ENCODE results near the gene PTPN1. TPM values are rescaled to one million over a fixed set of nuclear protein-coding genes. Genes with fewer than 3 reads are reported as not detected.
A peak's percentile ranks its signal among the peaks of the same experiment; 100 is the strongest.

PTPN1 gene
- total RNA-seq, 1 experiment from 2014 or later: 30.8 TPM

DNA sequence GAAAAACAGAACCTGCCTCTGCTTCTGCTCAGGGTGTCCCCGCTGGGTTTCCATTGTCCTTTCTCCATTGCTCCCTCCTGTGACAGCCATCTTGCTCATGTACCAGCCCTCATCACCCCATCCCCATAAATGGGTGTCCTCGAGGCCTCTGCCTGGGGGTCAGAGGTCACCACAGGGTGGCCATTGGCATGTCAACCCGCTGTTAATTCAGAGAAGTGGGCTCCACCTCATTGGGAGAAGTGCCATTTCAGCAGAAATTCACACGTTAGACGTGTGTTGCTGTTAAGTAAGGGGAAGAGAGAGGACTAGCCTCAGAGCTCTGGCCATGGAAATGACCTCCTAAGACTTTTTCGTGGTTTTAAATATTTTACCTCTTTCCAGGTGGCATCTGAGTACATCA lies 71.9 kb downstream of the PTPN1 start:
- H2BK5ac ChIP-seq (ENCODE audit: insufficient read length, low read length): no peak overlapping the region
- H3K4ac ChIP-seq (ENCODE audit: low read depth, low read length): no peak overlapping the region
- no peak overlapping the region for H3K56ac ChIP-seq (ENCODE audit: insufficient read length, low read depth, low read length)
- H2AK5ac ChIP-seq (ENCODE audit: insufficient read length, low read length): no peak overlapping the region
- H2BK15ac ChIP-seq (ENCODE audit: low read depth, low read length): no peak overlapping the region
- no peak overlapping the region for H4K8ac ChIP-seq (replicated peaks; ENCODE audit: insufficient read length, low read depth, low read length)
- no peak overlapping the region for H2AFZ ChIP-seq (ENCODE audit: low read length)
- no peaks in the 10 kb centered on the region for H3K23me2 ChIP-seq (ENCODE audit: insufficient read length, low read depth, low read length, poor library complexity, severe bottlenecking)
- H3K9ac ChIP-seq (ENCODE audit: extremely low read depth, insufficient read length, low read length): no peak overlapping the region
- no peaks in the 10 kb centered on the region for H3K9me3 Mint-ChIP-seq
- no peak overlapping the region for H3K18ac ChIP-seq (ENCODE audit: insufficient read length, low read depth, low read length)
- H3K4me1 Mint-ChIP-seq: no peaks in the 10 kb centered on the region
- no peak overlapping the region for H3K23ac ChIP-seq (ENCODE audit: insufficient read length, low read depth, low read length)
- no peak for DNase-seq
- no peak overlapping the region for H3K27ac ChIP-seq (ENCODE audit: insufficient read length, low read depth, low read length)
- no CpG with 5 or more reads among the region's 6 CpGs for WGBS (ENCODE audit: extremely low coverage, insufficient read length, low lambda C conversion rate)
- H4K91ac ChIP-seq (ENCODE audit: insufficient read length, low read depth, low read length): no peak overlapping the region
- H3K36me3 Mint-ChIP-seq (ENCODE audit: insufficient read depth in 1 of 3, low read depth in 3 of 3): peaks cover 21 to 66% (median 62%) of the 10 kb centered on the region in 3 experiments; a peak in 6 of 7 replicates
- no peak overlapping the region for H3T11ph ChIP-seq (ENCODE audit: low read length)
- H3K79me2 ChIP-seq (ENCODE audit: insufficient read depth, low read length): no peaks in the 10 kb centered on the region
- no peak overlapping the region for H2BK20ac ChIP-seq (ENCODE audit: low read depth, low read length, poor library complexity, severe bottlenecking)
- H3K4me3 Mint-ChIP-seq: no peak overlapping the region
- TF ChIP-seq, protein P1, sequence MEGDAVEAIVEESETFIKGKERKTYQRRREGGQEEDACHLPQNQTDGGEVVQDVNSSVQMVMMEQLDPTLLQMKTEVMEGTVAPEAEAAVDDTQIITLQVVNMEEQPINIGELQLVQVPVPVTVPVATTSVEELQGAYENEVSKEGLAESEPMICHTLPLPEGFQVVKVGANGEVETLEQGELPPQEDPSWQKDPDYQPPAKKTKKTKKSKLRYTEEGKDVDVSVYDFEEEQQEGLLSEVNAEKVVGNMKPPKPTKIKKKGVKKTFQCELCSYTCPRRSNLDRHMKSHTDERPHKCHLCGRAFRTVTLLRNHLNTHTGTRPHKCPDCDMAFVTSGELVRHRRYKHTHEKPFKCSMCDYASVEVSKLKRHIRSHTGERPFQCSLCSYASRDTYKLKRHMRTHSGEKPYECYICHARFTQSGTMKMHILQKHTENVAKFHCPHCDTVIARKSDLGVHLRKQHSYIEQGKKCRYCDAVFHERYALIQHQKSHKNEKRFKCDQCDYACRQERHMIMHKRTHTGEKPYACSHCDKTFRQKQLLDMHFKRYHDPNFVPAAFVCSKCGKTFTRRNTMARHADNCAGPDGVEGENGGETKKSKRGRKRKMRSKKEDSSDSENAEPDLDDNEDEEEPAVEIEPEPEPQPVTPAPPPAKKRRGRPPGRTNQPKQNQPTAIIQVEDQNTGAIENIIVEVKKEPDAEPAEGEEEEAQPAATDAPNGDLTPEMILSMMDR (conservative IDR thresholded peaks at IDR 0.05): no peak
- H3K79me1 ChIP-seq (ENCODE audit: insufficient read depth, low read depth, low read length, poor library complexity, severe bottlenecking): no peaks in the 10 kb centered on the region
- 0 out of 7 replicates have a peak overlapping the region, but pooled peaks of 1 of the 3 experiments have one; percentile 22 for H3K27ac Mint-ChIP-seq
- no peak overlapping the region for H3K4me2 ChIP-seq (ENCODE audit: insufficient read depth, insufficient read length, low read length)
- H2BK120ac ChIP-seq (ENCODE audit: low read depth, low read length, poor library complexity, severe bottlenecking): no peak overlapping the region
- no peak overlapping the region for H2BK12ac ChIP-seq (ENCODE audit: insufficient read length, low read depth, low read length)
- no peak overlapping the region for H3K14ac ChIP-seq (ENCODE audit: insufficient read depth, low read length)
- H3K9me3 ChIP-seq (ENCODE audit: control insufficient read depth, low read depth, low read length): no peaks in the 10 kb centered on the region
- H4K5ac ChIP-seq (ENCODE audit: insufficient read length, low read depth, low read length): no peak overlapping the region
- H4K20me1 ChIP-seq (ENCODE audit: control insufficient read depth, insufficient read depth, insufficient read length): no peaks in the 10 kb centered on the region
- no peaks in the 10 kb centered on the region for H3K27me3 ChIP-seq (ENCODE audit: insufficient read depth, low read length)
- no peaks in the 10 kb centered on the region for H3K4me1 ChIP-seq (ENCODE audit: insufficient read depth, low read length)
- no peaks in the 10 kb centered on the region for H3K27me3 Mint-ChIP-seq (ENCODE audit: low read depth)
